KG1 (cell line): Measurements from ENCODE around the gene GPS2.
A peak's percentile ranks its signal among the peaks of the same experiment; 100 is the strongest.
"Not testable (repeated sequence)": the region's sequence is repeated elsewhere in the genome, so short reads cannot be mapped to it uniquely, and the experiment has no call there.

ENCODE experiments used
- DNase-seq: peaks from one replicate; lab custom pipeline; 2025; lab: John Stamatoyannopoulos, UW

The GPS2 gene

DNA sequence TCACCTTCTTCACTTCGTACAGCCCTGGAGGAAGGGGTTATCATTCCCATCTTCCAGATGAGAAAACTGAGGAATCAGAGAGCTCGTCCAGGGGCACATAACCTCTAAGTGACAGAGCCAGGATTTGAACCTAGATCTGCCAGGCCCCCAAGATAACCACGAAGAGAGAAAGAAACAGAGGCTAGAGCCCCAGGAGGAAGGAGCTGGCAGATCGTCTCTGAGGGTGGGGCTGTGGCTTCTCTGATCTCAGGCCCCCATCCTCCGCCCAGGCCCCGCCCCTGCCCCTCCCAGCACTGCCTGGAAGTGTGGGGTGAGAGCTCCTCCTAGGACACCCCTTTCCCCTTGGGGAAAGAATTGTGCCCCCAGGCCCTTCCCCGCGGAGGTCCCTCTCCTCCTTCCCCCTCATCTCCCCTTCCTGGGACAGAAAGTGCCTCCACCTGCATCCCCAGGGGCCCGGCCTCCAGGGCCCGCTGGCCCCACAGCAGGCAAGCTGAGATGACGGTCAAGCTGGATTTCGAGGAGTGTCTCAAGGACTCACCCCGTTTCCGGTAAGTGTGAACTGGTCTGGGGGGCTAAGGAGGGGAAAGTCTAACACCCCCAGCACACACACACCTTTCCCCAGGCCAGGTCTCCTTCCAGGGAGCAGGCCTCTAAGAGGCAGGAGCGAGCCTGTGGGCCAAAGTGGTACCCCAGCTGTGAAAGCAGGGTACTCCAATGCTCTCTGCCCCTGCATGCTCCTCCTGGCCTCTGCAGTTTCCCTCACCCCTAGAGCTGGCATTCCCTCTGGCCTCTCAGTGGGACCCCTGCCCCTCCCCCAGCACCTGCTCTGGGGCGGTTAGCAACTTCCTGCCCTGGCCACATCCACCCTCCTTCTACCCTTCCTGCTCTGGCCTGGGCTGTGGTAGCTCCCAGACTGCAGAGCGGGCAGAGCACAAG is 21.3 kb upstream of the GPS2 start, which contains the start of gene ACAP1:
Gene ACAP1 (plus strand): TSS at position 290 of the 936 bp plus-strand sequence. CDS start 206 bp downstream, at position 496.
- DNase-seq: peak; percentile 35

DNA sequence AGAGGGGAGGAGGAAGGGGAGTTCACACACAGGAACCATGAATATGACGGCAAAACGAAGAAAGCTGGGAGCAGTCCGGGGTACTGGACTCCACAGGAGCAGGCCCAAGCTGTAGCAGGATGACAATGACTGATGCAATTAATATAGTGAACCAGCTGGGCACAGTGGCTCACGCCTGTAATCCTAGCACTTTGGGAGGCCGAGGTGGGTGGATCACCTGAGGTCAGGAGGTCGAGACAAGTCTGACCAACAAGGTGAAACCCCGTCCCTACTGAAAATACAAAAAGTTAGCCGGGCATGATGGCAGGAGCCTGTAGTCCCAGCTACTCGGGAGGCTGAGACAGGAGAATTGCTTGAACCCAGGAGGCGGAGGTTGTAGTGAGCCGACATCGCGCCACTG is 20.6 kb upstream of the GPS2 start:
- DNase-seq: not testable (repeated sequence)

DNA sequence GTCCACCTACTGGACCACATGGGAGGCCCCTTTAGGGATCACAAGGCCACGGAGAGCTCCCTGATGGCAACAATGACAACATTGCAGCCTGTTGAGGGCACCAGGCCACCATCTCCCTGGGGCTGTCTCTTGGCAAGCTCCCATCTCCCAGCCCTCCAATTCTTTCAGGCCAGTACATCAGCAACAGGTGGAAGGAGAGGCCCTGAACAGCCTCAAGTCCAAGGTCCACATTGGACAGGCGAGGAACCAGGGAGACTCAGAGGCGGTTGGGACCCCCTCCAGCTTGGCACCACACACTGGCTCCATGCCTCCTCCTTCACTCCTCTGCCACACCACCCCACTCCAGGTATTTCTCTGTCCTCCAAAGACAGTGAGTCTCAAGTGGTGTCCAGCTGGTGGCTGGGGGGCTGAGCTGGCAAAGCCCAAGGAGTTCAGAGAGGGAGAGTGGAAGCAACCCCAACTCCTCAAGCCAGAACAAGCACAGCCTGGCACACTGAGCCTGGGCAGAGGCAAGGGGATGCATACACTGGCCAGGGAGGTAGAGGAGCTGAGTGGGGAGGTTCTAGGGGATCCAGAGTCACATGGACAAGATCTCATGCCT is 19.9 kb upstream of the GPS2 start:
- no peak for DNase-seq

DNA sequence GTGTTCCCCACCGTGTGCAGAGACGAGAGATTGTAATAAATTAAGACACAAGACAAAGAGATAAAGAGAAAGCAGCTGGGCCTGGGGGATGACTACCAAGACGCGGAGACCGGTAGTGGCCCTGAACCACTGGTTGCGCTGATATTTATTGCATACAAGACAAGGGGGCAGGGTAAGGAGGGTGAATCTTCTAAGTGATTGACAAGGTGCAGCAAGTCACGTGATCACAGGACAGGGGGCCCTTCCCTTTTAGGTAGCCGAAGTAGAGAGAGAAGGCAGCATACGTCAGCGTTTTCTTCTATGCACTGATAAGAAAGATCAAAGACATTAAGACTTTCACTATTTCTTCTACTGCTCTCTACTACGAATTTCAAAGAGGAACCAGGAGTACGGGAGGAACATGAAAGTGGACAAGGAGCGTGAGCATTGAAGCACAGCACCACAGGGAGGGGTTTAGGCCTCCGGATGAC is 17.5 kb upstream of the GPS2 start:
- DNase-seq: not testable (repeated sequence)

DNA sequence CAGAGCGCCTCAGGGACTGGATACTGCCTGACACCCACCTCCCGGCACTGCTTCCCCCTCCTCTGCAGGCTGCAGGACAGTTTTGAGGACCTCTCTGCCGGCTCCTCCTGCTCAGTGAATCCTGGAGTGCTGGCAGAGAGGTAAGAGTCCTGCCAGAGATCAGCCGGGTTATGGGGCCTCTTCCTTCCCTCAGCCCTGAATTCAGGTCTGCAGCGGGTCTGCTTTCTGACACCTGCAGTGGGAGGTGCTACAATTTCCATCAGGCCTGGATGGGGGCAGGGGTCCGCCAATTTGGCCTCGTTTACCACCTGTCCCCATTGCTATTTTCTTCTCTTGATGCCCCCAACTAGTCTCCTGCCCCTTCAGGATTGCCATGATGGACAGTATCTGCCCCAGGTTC is 17.0 kb upstream of the GPS2 start:
- DNase-seq: no peak

DNA sequence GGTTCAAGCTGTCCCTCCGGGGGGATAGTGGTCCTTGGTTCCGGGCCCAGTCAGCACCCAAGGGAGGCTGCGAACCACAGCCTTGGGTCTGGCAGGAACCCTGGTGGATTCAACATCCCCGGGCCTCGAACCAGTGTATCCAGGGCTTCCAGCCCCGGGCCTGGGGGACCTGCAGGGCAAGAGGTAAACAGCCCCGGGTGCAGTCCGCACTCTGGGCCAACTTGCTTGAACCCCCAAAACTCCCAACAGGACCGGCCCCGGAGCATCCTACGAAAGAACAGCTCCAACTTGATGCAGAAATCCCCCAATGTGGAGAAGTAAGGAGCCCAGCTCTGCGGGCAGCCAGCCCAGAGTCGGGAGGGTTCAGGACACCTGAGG is 15.5 kb upstream of the GPS2 start:
- DNase-seq: no peak

DNA sequence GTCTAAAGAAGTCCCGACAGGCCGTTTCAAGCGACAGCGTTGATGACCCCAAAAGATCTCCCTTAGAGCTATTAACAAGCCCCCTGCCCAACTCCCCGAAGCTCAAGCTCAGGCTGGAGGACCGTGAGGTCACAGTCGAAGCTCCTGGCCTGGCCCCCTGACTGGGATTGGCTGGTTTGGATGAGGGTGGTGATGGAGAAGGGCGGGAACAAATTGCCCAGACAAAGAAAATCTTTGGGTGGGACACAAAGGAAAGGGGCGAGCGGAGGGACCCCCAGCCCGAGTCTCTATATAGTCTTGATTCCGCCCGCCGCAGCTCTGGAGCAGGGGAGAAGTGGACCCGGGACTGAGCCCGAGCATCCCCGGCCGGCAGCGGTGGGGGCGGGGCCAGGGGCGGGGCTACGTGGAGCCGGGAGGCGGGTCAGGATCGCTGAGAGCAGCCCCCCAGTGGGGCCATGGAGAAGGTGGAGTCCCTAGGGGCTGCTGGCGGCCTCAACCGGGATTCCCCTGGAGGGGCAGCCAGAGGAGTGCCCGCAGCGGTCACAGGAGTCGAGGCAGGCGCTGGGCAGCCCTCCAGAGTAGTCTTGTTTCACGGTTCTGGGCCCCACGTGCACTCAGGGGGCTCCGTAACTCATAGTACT is 15.0 kb upstream of the GPS2 start:
- no peak for DNase-seq

DNA sequence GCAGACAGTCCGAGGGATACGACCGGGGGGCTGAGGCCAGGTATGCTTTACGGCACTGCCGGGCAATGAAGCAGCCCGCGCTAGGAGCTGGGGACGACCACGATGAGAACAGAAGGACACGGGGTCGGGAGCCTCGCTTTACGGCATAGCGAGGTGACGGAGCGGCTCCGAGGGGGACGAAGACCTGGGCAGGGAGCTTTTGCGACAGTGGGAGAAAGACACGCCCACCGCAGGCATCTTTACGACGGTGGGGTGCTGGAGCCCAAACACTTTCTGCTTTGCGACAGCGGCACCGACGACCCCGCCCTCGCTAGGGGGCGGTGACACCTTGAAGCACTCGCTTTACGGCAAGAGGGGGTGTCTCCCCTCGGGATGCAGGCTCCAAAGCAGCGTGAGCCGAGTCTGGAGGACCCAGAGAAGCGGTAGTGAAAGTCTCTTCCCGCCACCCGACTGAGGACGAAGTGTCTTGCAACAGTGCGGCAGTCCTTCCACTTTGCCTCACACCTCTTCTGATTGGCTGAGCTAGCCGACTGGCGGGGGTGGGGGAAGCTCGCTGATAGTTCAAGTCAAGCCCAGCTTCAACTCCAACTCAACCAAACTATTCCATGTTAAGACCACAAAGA is 14.3 kb upstream of the GPS2 start:
- peak; percentile 95 for DNase-seq

DNA sequence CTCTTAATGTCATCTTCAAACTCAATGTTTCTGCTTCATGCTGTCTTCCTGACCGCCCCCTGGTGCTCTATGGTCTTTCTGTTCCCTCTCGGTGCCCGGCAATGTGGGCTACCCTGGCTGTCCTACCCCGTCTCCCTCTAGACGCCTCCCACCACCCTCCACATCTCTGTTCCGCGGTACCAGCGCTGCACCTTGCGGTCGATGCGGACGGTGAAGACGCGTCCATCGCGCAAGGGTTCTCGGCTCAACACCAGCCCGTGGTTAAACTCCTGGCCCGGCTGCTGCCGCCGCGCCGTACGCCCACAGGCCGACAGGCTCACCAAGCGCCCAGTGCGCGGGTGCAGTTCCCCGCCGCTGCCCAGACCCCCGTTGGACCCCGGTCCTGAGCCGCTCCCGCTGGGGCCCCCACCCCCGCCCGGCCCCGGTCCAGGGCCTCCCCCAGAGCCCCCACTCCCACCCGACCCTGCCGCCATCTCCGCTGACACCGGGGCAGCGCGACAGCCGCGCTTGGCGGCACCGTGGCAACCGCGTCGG is 13.7 kb upstream of the GPS2 start, which contains the start of gene NEURL4:
Gene NEURL4 (minus strand): TSS at position 496 of the 534 bp plus-strand sequence. CDS start 23 bp downstream, at position 473.
- no peak for DNase-seq

DNA sequence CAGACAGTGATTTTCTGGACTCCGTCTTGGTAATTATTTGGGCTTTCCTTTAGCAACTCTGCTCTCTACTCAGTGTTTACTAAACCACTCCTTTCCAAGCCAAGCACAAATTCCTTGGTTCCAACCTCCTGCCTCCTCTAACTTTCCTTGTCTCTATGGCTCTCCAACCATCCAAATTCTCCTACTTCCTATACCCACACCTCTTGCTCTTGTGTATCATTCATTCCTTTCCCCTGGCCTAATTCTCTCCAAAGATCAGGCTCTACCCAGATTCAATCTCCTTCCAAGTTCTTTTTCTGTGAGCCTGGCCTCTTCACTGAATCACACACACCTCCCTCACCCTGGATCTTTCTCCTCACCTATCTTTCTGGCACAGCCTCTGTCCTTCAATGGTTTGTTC is 12.8 kb upstream of the GPS2 start:
- no peak for DNase-seq

DNA sequence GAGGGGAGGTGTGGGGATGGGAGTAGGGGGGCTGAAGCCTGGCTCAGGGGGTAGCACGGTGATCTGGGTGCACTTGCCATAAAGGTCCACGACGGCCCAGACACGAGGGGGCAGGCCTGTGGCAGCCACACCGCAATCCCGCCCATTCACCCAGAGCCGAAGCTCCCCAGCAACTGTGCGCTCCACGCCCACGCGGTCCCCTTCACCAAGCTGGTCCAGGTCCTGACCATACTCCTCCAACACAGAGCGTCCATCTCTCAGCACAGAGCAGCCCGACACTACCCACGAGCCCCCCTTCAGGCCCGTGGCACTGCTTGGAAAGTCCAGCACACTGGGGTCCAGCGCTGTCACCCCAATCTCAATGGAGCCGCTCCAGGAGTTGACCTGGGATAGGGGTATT is 12.3 kb upstream of the GPS2 start:
- DNase-seq: no peak

DNA sequence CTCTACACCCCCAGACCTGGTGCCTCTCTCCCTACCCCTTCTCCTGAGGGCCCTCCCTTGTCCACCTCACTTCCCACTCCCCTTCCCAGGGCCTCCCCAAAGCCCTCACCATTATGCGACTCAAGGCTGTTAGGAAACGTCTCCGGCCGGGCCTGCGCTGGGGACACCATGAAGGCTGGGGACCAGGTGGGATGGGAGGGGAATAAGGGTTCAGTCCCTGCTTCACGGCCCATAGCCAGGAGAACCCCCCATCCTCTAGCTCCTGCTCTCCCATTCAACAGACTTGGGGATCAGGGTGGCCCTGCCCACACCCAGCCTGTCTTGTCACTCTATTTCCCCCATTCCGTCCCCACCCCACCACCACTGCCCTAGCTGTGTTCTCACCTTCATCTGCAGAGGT is 11.9 kb upstream of the GPS2 start:
- no peak for DNase-seq

DNA sequence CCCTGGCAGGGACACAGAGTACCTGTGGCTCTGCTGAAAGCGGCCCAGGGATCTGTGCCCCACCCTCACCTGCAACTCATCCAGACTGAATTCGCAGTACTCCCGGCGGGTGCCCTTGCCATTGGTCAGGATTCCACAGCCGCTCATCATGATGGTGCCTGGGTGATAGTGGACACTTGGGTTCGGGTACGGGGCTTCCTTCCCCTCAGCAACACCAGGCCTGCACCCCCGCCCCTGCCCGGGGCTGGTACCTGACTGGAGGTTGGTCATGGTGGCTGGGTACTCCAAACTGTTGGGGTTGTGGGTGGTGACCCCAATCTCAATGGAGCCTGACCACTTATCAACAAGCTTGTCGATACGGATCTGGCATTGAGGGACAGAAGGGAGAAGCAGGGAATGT is 11.0 kb upstream of the GPS2 start:
- no peak for DNase-seq

DNA sequence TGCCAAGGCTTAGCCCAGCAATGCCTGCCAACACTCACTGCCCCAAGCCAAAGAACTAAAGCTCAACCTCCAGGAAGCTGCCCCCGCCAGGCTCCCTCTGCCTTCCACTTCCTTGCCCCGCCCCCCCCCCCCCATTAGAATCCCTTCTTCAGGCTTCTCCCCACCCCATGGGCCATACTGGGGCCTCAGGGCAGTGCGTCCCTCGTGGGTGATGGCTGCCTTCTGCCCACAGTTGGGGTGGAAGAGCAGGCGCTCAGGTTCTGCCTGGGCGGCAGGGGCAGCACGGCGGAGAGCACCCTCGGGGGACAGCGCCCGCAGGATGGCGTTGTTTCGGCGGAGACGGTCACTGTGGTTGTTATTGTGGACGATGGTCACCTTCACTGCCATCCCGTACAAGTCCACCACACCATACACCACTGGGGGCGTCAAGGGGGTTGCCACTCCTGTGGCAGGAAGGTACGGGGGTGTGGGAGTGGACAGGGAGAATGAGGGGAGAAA is 9.9 kb upstream of the GPS2 start:
- DNase-seq: no peak

DNA sequence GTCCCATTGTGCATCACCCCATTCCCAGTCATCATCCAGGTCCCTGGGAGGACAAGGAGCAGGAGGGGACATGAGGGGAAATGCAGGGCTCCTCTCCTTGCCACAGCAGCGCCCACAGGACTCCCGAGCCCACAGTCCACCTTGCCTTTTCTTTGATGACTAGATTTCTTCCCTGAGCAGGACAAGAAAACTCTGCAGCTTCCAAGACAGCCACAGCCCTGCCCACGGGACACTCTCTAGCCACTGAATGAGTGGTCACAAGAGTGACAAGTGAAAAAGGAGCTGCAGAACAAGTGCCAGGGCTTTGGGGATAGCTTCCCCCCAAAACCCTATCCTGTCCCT is 9.2 kb upstream of the GPS2 start:
- no peak for DNase-seq

DNA sequence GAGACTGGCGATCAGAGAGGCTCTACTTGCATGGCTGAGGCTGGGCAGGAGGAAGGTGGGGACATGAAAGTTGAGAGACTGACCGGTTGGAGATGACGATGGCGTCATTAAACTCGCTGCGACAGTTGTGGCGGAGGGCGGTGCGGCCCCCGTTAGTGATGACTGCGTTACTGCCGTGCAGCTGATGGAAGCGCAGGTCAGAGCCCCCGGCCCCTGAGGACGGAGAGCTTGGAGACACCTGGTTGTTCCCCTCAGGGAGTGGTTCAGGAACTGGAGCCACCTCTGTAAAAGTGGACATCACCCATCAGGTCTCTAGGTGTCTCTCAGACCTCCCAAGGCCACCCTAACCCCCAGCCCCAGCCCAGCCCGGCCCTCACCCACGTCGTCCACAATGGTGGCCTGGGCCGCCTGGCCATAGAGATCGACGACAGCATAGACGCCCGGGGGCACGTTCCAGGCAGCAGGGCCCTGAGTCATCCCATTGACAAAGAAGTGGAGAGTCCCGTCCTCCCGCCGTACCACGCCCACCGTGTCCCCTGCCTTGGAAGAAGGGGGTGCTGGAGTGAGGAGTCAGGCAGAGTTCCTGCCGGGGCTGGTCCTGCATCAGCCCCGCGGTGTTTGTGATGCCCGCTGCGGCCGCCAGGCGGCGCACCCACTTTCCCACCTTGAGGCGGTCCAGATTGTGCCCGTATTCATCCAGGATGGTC is 8.7 kb upstream of the GPS2 start:
- DNase-seq: no peak

DNA sequence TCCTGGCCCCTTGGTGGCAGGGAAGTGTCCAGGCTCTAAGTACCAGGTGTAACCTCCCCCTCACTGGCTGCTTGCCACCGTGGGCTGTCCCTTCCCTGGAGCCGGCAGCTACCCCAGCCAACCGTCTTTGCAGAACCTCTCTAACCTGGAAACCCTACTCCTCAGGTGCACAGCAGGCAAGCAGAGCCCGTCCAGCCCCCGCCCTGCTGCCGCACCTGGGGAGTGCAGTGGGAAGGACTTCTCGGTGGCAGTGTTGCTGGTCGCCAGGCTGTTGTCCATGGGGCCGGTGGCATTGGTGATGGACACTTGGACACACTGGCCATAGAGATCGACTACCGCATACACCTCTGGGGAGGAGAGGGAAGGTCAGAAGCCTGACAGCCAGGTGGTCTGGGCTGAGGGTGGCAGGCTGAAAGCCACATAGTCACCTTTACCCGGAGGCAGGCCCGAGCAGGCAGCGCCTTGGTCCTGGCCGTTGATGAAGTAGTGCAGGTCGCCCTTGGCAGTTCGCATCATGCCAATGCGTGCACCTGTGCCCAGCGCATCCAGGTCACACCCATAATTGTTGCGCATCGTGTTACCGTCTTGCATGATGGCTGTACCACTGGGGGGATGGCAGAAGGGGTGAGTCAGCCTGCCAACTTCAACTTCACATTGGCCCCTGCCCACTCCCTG is 7.5 kb upstream of the GPS2 start:
- no peak for DNase-seq

DNA sequence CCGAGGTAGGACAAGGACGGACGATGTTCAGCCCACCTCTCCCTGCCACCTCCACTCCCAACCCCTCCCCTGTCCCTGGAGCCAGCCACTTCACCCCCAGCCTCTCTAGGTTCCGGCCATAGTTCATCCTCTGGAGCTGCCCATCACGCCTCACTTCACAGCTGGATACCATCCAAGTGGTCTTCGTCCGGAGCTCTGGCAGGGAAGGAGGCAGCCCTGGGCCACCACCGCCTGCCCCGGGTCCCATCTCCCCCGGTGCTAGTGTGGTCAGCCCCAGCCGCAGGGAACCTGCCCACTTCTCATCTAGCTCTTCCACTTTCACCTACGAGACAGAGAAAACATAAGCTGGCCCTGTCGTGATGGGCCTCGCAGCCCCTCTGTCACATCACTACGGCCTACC is 6.3 kb upstream of the GPS2 start:
- no peak for DNase-seq

DNA sequence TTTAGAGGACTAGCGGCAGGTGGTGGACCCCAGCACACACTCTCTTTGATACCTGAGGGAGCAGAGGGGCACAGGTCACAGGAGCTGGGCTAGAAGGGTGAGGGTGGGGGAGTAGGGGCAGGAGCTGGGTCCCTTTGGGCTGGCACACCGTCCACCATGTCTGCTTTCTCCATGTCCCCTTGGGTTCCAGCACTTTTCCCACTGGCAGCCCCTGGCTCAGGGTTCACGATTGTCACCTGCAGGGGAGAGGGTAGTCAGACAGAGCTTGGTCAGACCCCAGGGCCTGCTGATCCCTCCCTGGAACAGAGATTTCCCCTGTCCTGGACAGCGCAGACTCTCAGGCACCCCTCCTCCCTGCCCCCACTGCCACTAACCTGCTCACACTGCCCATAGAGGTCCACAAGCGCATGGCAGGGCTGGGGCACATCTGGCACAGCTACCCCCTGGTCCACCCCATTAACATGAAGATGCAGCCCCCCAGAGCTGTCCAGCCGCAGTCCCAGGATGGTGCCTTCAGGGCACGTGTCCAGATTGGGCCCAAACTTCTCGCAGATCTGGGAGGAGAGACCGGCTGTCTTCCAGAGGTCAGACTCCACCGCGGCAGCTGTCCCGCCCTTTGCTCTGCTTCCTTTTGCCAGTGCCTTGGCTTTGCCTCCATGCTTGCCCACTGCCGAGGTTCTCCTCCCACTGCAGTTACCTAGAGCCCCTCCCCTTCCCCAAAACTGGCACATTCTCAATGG is 3.1 kb upstream of the GPS2 start:
- no peak for DNase-seq
